Small intestine (tissue), 7 donors: ENCODE measurements around the gene TICAM2. TPM values are rescaled to one million over a fixed set of nuclear protein-coding genes. Genes with fewer than 3 reads are reported as not detected.

ENCODE experiments used
- DNase-seq, 2 donors: peaks; one replicate each; pipeline versions ENCODE4 v3.0.0 to v3.0.0-alpha.2; 2013
- FAIRE-seq: peaks from 2 replicates; lab custom pipeline; 2012; peaks lifted over from hg19 to GRCh38; lab: Jason Lieb, UNC
- H3K27ac ChIP-seq, 3 donors: one replicate each; pipeline ENCODE4 v1.5.1; 2013; ENCODE audit warnings: low read length in 2 of 3, mild to moderate bottlenecking in 2 of 3, control low read depth in 1 of 3, inconsistent platforms in 1 of 3, low read depth in 1 of 3, moderate library complexity in 1 of 3
- H3K27me3 ChIP-seq, 3 donors: one replicate each; pipeline ENCODE4 v1.6.1; 2013; ENCODE audit warnings: low read length in 3 of 3, inconsistent platforms in 1 of 3; ENCODE audit not compliant: control insufficient read depth in 3 of 3, insufficient read depth in 3 of 3
- H3K36me3 ChIP-seq, 3 donors: one replicate each; pipeline ENCODE4 v1.6.1; 2013; ENCODE audit warnings: low read length in 3 of 3, inconsistent platforms in 1 of 3, low read depth in 1 of 3, mild to moderate bottlenecking in 1 of 3, moderate library complexity in 1 of 3; ENCODE audit not compliant: control insufficient read depth in 3 of 3, insufficient read depth in 2 of 3
- H3K4me1 ChIP-seq, 3 donors: one replicate each; pipeline ENCODE4 v1.6.1; 2013; ENCODE audit warnings: low read length in 2 of 3, inconsistent platforms in 1 of 3, low read depth in 1 of 3, mild to moderate bottlenecking in 1 of 3, moderate library complexity in 1 of 3; ENCODE audit not compliant: control insufficient read depth in 3 of 3, insufficient read depth in 2 of 3
- H3K4me3 ChIP-seq, 3 donors: one replicate each; pipeline ENCODE4 v1.5.1; 2013; ENCODE audit warnings: low read length in 3 of 3, control low read depth in 1 of 3, inconsistent platforms in 1 of 3, low read depth in 1 of 3, mild to moderate bottlenecking in 1 of 3, moderate library complexity in 1 of 3
- H3K9me3 ChIP-seq, 2 donors: one replicate each; pipeline ENCODE4 v1.6.1; 2013; ENCODE audit warnings: low read depth in 1 of 2, low read length in 1 of 2; ENCODE audit not compliant: control insufficient read depth in 2 of 2, insufficient read depth in 1 of 2
- WGBS, 3 donors: extraction: QIAGEN DNeasy Blood & Tissue Kit; methylation state at CpG; one replicate each; pipeline ENCODE4 v1.1.7; 2013; 5-methylcytosine and 5-hydroxymethylcytosine counted together
- polyA plus RNA-seq, 4 donors: library from polyadenylated mRNA; stranded (reverse) in 3 of 4; unstranded in 1 of 4; fragments of 200-250 nt in 3 of 4; fragments of 120-200 nt in 1 of 4; gene quantifications; one replicate each; pipeline versions ENCODE4 v1.2.1 to v1.2.3, GENCODE V29; 2013
- donor health status: healthy with polysubstance abuse.
- donor health status: control.
- donor health status: control.
- donor health status: Bipolar disorder and iron deficiency.
- donor health status: healthy.

Gene TICAM2
- polyA plus RNA-seq, 4 donors, result 0.27 to 2.2 (median 1.5) TPM

- FAIRE-seq (no peak), DNase-seq (peak; percentile 43 to 63)
- 6 to 41% (median 27%) methylated on average over 2 of the region's 2 CpGs for WGBS, 3 donors
- Histone ChIP-seq H3K9me3 (no peaks in the 10 kb centered on the region), H3K27ac (peak overlapping the region in 1 of 3 donors; percentile 74), H3K4me1 (peaks cover 0 to 13% (median 4%) of the 10 kb centered on the region in 3 donors), H3K27me3 (no peaks in the 10 kb centered on the region), H3K4me3 (no peak overlapping the region), H3K36me3 (peaks cover 0 to 3% (median 2%) of the 10 kb centered on the region in 3 donors)
Measured at GRCh38 chr5:115532517-115532916, 69.8 kb downstream of the TICAM2 start.

DNA sequence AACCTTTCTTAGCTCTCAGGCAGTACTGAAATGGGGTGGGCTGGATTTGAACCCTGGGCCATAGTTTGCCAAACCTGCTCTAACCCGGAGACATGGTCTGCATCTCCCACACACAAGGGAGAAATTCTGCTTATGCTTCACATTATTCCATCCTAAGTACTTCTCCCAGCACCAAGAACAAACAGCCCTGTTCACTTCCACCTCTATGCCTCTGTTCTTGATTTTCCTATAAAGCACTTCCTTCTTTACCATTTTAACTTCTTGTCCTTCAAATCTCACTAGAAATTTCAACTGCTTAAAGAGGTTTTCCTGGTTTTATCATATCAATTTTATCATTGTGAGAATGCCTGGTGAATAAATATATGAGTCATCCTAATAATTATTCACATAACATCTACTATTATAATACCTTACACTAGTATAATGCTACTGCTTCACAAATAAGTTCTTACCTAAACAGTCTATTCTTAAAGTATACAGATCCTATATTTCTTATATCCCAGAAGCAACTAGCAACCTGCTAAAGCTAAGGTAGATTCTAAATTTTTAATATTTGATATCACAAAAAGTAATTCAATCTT, 70.4 kb downstream of the TICAM2 start:
- H3K4me1 ChIP-seq, result peaks cover 0 to 9% (median 6%) of the 10 kb centered on the region in 3 donors
- DNase-seq (no peak), FAIRE-seq (no peak)
- H3K36me3 ChIP-seq, result peaks cover 0 to 4% (median 2%) of the 10 kb centered on the region in 3 donors
- H3K9me3 ChIP-seq, result no peaks in the 10 kb centered on the region
- H3K4me3 ChIP-seq, result no peak overlapping the region
- 25 to 74% (median 72%) methylated on average over 1 of the region's 1 CpG for WGBS, 3 donors
- H3K27ac ChIP-seq, result peak overlapping the region in 1 of 3 donors; percentile 74
- no peaks in the 10 kb centered on the region for H3K27me3 ChIP-seq

DNA sequence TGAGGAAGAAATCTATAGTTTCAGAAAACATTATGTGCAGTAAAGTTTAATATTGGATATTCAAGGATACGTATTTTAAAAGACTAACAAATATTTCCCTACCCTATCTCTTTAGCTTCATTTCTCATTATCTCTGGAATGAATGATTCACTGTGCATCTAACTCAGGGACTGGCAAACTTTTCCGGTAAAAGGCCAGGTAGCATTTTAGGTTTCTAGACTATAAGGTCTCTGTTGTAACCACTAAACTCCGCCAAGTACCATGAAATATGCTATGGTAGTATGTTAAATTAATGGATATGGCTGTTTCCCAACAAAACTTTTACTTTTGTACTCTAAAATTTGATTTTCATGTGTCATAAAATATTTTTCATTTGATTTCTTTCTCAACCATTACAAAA, 70.9 kb downstream of the TICAM2 start:
- Histone ChIP-seq H3K9me3 (no peaks in the 10 kb centered on the region), H3K4me3 (no peak overlapping the region), H3K27me3 (no peaks in the 10 kb centered on the region), H3K4me1 (peaks cover 0 to 10% (median 9%) of the 10 kb centered on the region in 3 donors), H3K27ac (peak overlapping the region in 1 of 3 donors; percentile 74), H3K36me3 (peaks cover 0 to 4% (median 2%) of the 10 kb centered on the region in 3 donors)
- WGBS, 3 donors, result 72 to 84% (median 82%) methylated on average over 3 of the region's 3 CpGs
- no peak for DNase-seq
- no peak for FAIRE-seq

- Histone ChIP-seq H3K4me1 (peaks cover 0 to 9% (median 8%) of the 10 kb centered on the region in 3 donors), H3K4me3 (no peak overlapping the region), H3K27me3 (no peaks in the 10 kb centered on the region), H3K27ac (no peak overlapping the region), H3K9me3 (no peaks in the 10 kb centered on the region), H3K36me3 (peaks cover 0 to 4% (median 2%) of the 10 kb centered on the region in 3 donors)
- FAIRE-seq, result peak; percentile 10
- WGBS, 3 donors, result 72 to 88% (median 86%) methylated on average over 3 of the region's 3 CpGs
- DNase-seq, result no peak
Measured at GRCh38 chr5:115530426-115530825, 71.9 kb downstream of the TICAM2 start.

Other genes starting within 250 kb of the TICAM2 start
- 10 to 100 TPM in 3 of 4 donors, 1 to 10 TPM in 1; 7.9 to 18.9 (median 11.5) TPM for gene FEM1C, start 57.7 kb downstream of the TICAM2 start, polyA plus RNA-seq
- 100 to 1,000 TPM in 1 of 4 donors, 10 to 100 TPM in 3; 12.7 to 128 (median 25.7) TPM for gene TMED7, start 23.6 kb upstream of the TICAM2 start, polyA plus RNA-seq
- gene CDO1, start 214.2 kb upstream of the TICAM2 start, polyA plus RNA-seq, result 1 to 10 TPM; 1.1 to 5.9 (median 1.5) TPM
- gene ATG12, start 239.1 kb upstream of the TICAM2 start, polyA plus RNA-seq, result 10 to 100 TPM; 28.6 to 76.7 (median 30.2) TPM
- gene AP3S1, start 239.5 kb upstream of the TICAM2 start, polyA plus RNA-seq, result 100 to 1,000 TPM in 3 of 4 donors, 10 to 100 TPM in 1; 62.7 to 149 (median 126) TPM